IMR-90 (cell line): ENCODE results near the gene C16orf86. TPM values are rescaled to one million over a fixed set of nuclear protein-coding genes. Genes with fewer than 3 reads are reported as not detected.

Experiments used
- ATAC-seq: fragments of 200-7000 bp; cut with Tn5 transposase; 2 replicates; pipeline ENCODE4 v1.9.1; 2020; ENCODE audit warnings: low read depth, mild to moderate bottlenecking, moderate library complexity
- BruUV-seq: library from RNA; stranded (reverse); fragments of 400-500 nt; replicated peaks from 2 replicates; lab custom pipeline; 2021; lab: Mats Ljungman, UMichigan
- CTCF ChIA-PET: fragments of 300-600 bp; formaldehyde crosslinking; extraction: SDS; loops from one replicate; lab custom pipeline; 2021; ENCODE audit warnings: antibody characterized with exemption; lab: Yijun Ruan, JAX
- POLR2A ChIA-PET: fragments of 300-600 bp; sonication (Branson Sonifier 250); formaldehyde crosslinking; loops from one replicate; lab custom pipeline; 2022; ENCODE audit warnings: antibody characterized with exemption; ENCODE audit not compliant: unreplicated experiment; lab: Charles Lee
- DNase-seq: peaks from one replicate; pipeline ENCODE4 v3.0.0; 2013
- H2AFZ ChIP-seq: replicated peaks from 2 replicates; pipeline ENCODE3; 2013; ENCODE audit warnings: low read length, mild to moderate bottlenecking; ENCODE audit not compliant: poor library complexity
- H2AK5ac ChIP-seq: 2 replicates; pipeline ENCODE4 v1.6.1; 2013; ENCODE audit warnings: low read depth, low read length, inconsistent platforms
- H2AK9ac ChIP-seq: replicated peaks from 2 replicates; pipeline ENCODE3; 2013; ENCODE audit warnings: mild to moderate bottlenecking, low read depth, low read length, moderate library complexity; ENCODE audit not compliant: poor library complexity
- H2BK120ac ChIP-seq: 2 replicates; pipeline ENCODE4 v1.6.1; 2013; ENCODE audit warnings: low read depth, low read length, inconsistent platforms
- H2BK15ac ChIP-seq: 3 replicates; pipeline ENCODE4 v1.6.1; 2013; ENCODE audit warnings: low read depth, low read length, inconsistent platforms
- H2BK20ac ChIP-seq: 2 replicates; pipeline ENCODE4 v1.6.1; 2013; ENCODE audit warnings: low read depth, mild to moderate bottlenecking, inconsistent platforms, low read length, moderate library complexity
- H2BK5ac ChIP-seq: 2 replicates; pipeline ENCODE4 v1.6.1; 2013; ENCODE audit warnings: mild to moderate bottlenecking, low read depth, low read length, inconsistent platforms; ENCODE audit not compliant: poor library complexity, severe bottlenecking
- H3K14ac ChIP-seq: replicated peaks from 2 replicates; pipeline ENCODE4 v1.6.1; 2013; ENCODE audit warnings: low read depth, low read length, inconsistent platforms
- H3K18ac ChIP-seq: 2 replicates; pipeline ENCODE4 v1.6.1; 2013; ENCODE audit warnings: low read depth, low read length, control low read depth
- H3K23ac ChIP-seq: 2 replicates; pipeline ENCODE4 v1.6.1; 2013; ENCODE audit warnings: low read depth, low read length, inconsistent platforms
- H3K27ac ChIP-seq: 2 replicates; pipeline ENCODE4 v1.5.1; 2013; ENCODE audit warnings: mild to moderate bottlenecking, control low read depth, low read length; ENCODE audit not compliant: insufficient read depth
- H3K27me3 ChIP-seq: 2 replicates; pipeline ENCODE4 v1.6.1; 2013; ENCODE audit warnings: low read length; ENCODE audit not compliant: control insufficient read depth, insufficient read depth
- H3K36me3 ChIP-seq: 2 replicates; pipeline ENCODE4 v1.6.1; 2013; ENCODE audit warnings: low read length, mixed read lengths; ENCODE audit not compliant: control insufficient read depth, insufficient read depth
- H3K4ac ChIP-seq: 2 replicates; pipeline ENCODE4 v1.6.1; 2013; ENCODE audit warnings: low read depth, low read length, inconsistent platforms
- H3K4me1 ChIP-seq: 2 replicates; pipeline ENCODE4 v1.6.1; 2013; ENCODE audit warnings: low read length, mixed read lengths; ENCODE audit not compliant: control insufficient read depth, insufficient read depth
- H3K4me2 ChIP-seq: 2 replicates; pipeline ENCODE4 v1.6.1; 2013; ENCODE audit warnings: low read depth, mild to moderate bottlenecking, control low read depth, low read length, moderate library complexity
- H3K4me3 ChIP-seq: 2 replicates; pipeline ENCODE4 v1.5.1; 2013; ENCODE audit warnings: low read depth, mild to moderate bottlenecking, control low read depth, low read length, moderate library complexity; ENCODE audit not compliant: insufficient read depth
- H3K56ac ChIP-seq: 2 replicates; pipeline ENCODE4 v1.6.1; 2013; ENCODE audit warnings: low read length, inconsistent platforms; ENCODE audit not compliant: insufficient read depth; ENCODE audit errors: extremely low read depth
- H3K79me1 ChIP-seq, 2 experiments: 2 replicates each; pipeline ENCODE4 v1.6.1; 2013; ENCODE audit warnings: low read length in 2 of 2, inconsistent platforms in 1 of 2, low read depth in 1 of 2
- H3K9ac ChIP-seq: 2 replicates; pipeline ENCODE4 v1.6.1; 2013; ENCODE audit warnings: low read depth, low read length, control low read depth
- H3K9me1 ChIP-seq: 2 replicates; pipeline ENCODE4 v1.6.1; 2013; ENCODE audit warnings: low read length, inconsistent platforms; ENCODE audit not compliant: insufficient read depth
- H3K9me3 ChIP-seq: 2 replicates; pipeline ENCODE4 v1.6.1; 2013; ENCODE audit warnings: low read length; ENCODE audit not compliant: control insufficient read depth, insufficient read depth
- H4K20me1 ChIP-seq: 2 replicates; pipeline ENCODE4 v1.6.1; 2013; ENCODE audit warnings: low read length, inconsistent platforms; ENCODE audit not compliant: insufficient read depth
- H4K5ac ChIP-seq: 2 replicates; pipeline ENCODE4 v1.6.1; 2013; ENCODE audit warnings: mild to moderate bottlenecking, low read depth, low read length, control low read depth
- H4K8ac ChIP-seq, 2 experiments: 2 replicates each; pipeline ENCODE4 v1.6.1; 2013; ENCODE audit warnings: low read depth in 2 of 2, low read length in 2 of 2, control low read depth in 1 of 2, inconsistent platforms in 1 of 2
- H4K91ac ChIP-seq: 2 replicates; pipeline ENCODE4 v1.6.1; 2013; ENCODE audit warnings: low read depth, low read length, inconsistent platforms; ENCODE audit not compliant: insufficient read depth
- BHLHE40 ChIP-seq: fragments of 150-350 bp; IDR thresholded peaks from 2 replicates; pipeline ENCODE4 v1.6.1; 2016; ENCODE audit warnings: mild to moderate bottlenecking, low read depth, low read length
- NFE2L2 ChIP-seq: fragments of 150-350 bp; IDR thresholded peaks from 2 replicates; pipeline ENCODE4 v1.6.1; 2016; ENCODE audit warnings: low read depth, mild to moderate bottlenecking, low read length
- POLR2A ChIP-seq: IDR thresholded peaks from 2 replicates; pipeline ENCODE4 v1.6.1; 2012; ENCODE audit warnings: mild to moderate bottlenecking, low read depth, low read length
- SMC3 ChIP-seq: fragments of 150-350 bp; IDR thresholded peaks from 2 replicates; pipeline ENCODE4 v1.6.1; 2016; ENCODE audit warnings: low read depth, mild to moderate bottlenecking, antibody characterized with exemption, low read length, moderate library complexity
- WGBS, 2 experiments: methylation state at CpG; one replicate each; pipeline versions ENCODE4 v1.1.5 to v1.1.7; 2013; ENCODE audit warnings: missing lambda C conversion rate in 2 of 2; ENCODE audit not compliant: insufficient read length in 1 of 2; ENCODE audit errors: extremely low coverage in 2 of 2; 5-methylcytosine and 5-hydroxymethylcytosine counted together
- dilution Hi-C: fragments of 300-500 bp; cut with HindIII; formaldehyde crosslinking; loops from one replicate; pipeline ENCODE4 v1.14.3; 2018; ENCODE audit warnings: low sequenced_read_pairs; ENCODE audit not compliant: unreplicated experiment
- in situ Hi-C: fragments of 300-500 bp; cut with MboI; formaldehyde crosslinking; loops from 3 replicates; pipeline ENCODE4 v1.14.3; 2019; ENCODE audit warnings: low sequenced_read_pairs, inconsistent platforms, mixed read lengths
- intact Hi-C: fragments of 100-400 bp; cut with micrococcal nuclease; formaldehyde crosslinking; loops from 2 replicates; pipeline ENCODE4 v1.10.0; 2022
- polyA plus RNA-seq, 3 experiments: library from polyadenylated mRNA; depleted of rRNA; stranded (reverse); fragments of >200 nt; gene quantifications; 2 replicates each; pipeline ENCODE4 v1.2.3, GENCODE V29; 2012; ENCODE audit warnings: low replicate concordance in 1 of 3
- total RNA-seq: library from RNA; depleted of rRNA; stranded (reverse); fragments of >200 nt; gene quantifications from 2 replicates; pipeline ENCODE4 v1.2.3, GENCODE V29; 2012

The C16orf86 gene
- total and polyA plus RNA-seq, 2 of the 4 experiments (the other 2 are of a cell fraction): 0.54 to 0.70 TPM

- DNase-seq: no peak
- H3K27ac ChIP-seq: no peak overlapping the region
- H3K4me3 ChIP-seq: peak overlapping the region; percentile 51
- peaks cover 3 to 9% of the 10 kb centered on the region in 2 experiments; a peak in 3 of 4 replicates for H3K79me1 ChIP-seq
- H4K5ac ChIP-seq: no peak overlapping the region
- H2BK5ac ChIP-seq: no peak overlapping the region
- H3K14ac ChIP-seq: no peak overlapping the region
- no peak overlapping the region for H2BK15ac ChIP-seq
- peak overlapping the region; percentile 87 for H3K4me2 ChIP-seq
- H2AK5ac ChIP-seq: peak overlapping the region; percentile 50; the same call in 1 of the 2 replicates
- no peaks in the 10 kb centered on the region for H3K9me3 ChIP-seq
- in situ Hi-C loops: no loop called here
- ChIA-PET CTCF (no interaction called here), POLR2A (no interaction called here)
- H4K8ac ChIP-seq: no peak overlapping the region
- WGBS, 2 experiments: 35% methylated on average over 11 of the region's 25 CpGs; no CpG with 5 or more reads in 1 of the 2 experiments
- H4K20me1 ChIP-seq: peaks cover 13% of the 10 kb centered on the region
- no TSS peak for BruUV-seq
- H3K18ac ChIP-seq: no peak overlapping the region
- peak; percentile 35 for ATAC-seq
- H3K4me1 ChIP-seq: peaks cover 6% of the 10 kb centered on the region; the same call in 1 of the 2 replicates
- no peak overlapping the region for H2BK120ac ChIP-seq
- 0 out of 2 replicates have a peak, but pooled peaks cover 1% of the 10 kb centered on the region for H3K36me3 ChIP-seq
- H4K91ac ChIP-seq: no peak overlapping the region
- TF ChIP-seq SMC3 (no peak), BHLHE40 (peak; percentile 52; the same call in 1 of the 2 replicates), NFE2L2 (no peak), POLR2A (no peak)
- H3K23ac ChIP-seq: 0 out of 2 replicates have a peak overlapping the region, but pooled peaks have one; percentile 78
- peak overlapping the region; percentile 58 for H2AFZ ChIP-seq
- H3K9me1 ChIP-seq: peaks cover 4% of the 10 kb centered on the region
- no peak overlapping the region for H3K56ac ChIP-seq
- no peak overlapping the region for H2AK9ac ChIP-seq
- no peak overlapping the region for H2BK20ac ChIP-seq
- dilution Hi-C loops: no loop called here
- intact Hi-C loops: no loop called here
- H3K27me3 ChIP-seq: peaks cover 35% of the 10 kb centered on the region
- no peak overlapping the region for H3K4ac ChIP-seq
- 0 out of 2 replicates have a peak overlapping the region, but pooled peaks have one; percentile 33 for H3K9ac ChIP-seq
Measured at GRCh38 chr16:67653789-67654402, 12.7 kb upstream of the C16orf86 start.
